Loucy (cell line): ENCODE data around the gene COX20.
"Not testable (repeated sequence)": the region's sequence is repeated elsewhere in the genome, so short reads cannot be mapped to it uniquely, and the experiment has no call there.

ENCODE experiments used
- EZH2phosphoT487 ChIP-seq: fragments of 200-600 bp; IDR thresholded peaks from 2 replicates; pipeline ENCODE4 v1.6.1; 2018; ENCODE audit warnings: antibody characterized with exemption, mild to moderate bottlenecking, moderate library complexity, borderline replicate concordance
- TF ChIP-seq, protein P1 (sequence below): fragments of 200-600 bp; sonication (generic); conservative IDR thresholded peaks from 2 replicates; pipeline ENCODE4 v1.5.1; 2014; ENCODE audit warnings: mild to moderate bottlenecking, antibody characterized with exemption, low read length

DNA sequence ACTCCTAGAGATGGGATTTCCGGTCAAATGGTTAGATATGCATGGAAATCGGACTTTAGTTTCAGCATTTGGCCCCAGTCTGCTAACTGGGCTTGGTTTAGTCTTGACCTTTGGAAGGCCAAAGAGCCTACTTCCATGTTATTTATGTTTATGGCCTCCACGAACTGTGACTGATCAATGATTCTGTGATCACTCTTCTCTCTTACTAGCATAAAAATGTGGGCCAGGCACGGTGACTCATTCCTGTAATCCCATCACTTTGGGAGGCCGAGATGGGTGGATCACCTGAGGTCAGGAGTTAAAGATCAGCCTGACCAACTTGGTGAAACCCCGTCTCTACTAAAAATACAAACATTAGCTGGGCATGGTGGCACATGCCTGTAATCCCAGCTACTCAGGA, 40.9 kb upstream of the COX20 start:
- TF ChIP-seq, protein P1, sequence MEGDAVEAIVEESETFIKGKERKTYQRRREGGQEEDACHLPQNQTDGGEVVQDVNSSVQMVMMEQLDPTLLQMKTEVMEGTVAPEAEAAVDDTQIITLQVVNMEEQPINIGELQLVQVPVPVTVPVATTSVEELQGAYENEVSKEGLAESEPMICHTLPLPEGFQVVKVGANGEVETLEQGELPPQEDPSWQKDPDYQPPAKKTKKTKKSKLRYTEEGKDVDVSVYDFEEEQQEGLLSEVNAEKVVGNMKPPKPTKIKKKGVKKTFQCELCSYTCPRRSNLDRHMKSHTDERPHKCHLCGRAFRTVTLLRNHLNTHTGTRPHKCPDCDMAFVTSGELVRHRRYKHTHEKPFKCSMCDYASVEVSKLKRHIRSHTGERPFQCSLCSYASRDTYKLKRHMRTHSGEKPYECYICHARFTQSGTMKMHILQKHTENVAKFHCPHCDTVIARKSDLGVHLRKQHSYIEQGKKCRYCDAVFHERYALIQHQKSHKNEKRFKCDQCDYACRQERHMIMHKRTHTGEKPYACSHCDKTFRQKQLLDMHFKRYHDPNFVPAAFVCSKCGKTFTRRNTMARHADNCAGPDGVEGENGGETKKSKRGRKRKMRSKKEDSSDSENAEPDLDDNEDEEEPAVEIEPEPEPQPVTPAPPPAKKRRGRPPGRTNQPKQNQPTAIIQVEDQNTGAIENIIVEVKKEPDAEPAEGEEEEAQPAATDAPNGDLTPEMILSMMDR, result not testable (repeated sequence)
- not testable (repeated sequence) for TF ChIP-seq EZH2phosphoT487
